ENCODE results near the gene PSD4.

- TF ChIP-seq POLR2A (IDR thresholded peaks at IDR 0.05; ENCODE audit: low read length) (no peak), GATA1 (IDR thresholded peaks at IDR 0.05; ENCODE audit: low read depth, low read length) (no peak)
Measured at GRCh38 chr2:113178069-113178746, 4.4 kb downstream of the PSD4 start.
